Endothelial cell of umbilical vein (primary cell): ENCODE results near the gene PCBP4. TPM values are rescaled to one million over a fixed set of nuclear protein-coding genes. Genes with fewer than 3 reads are reported as not detected.

Source experiments
- BruUV-seq: library from RNA; stranded (reverse); fragments of 400-500 nt; replicated peaks from 2 replicates; lab custom pipeline; 2021; lab: Mats Ljungman, UMichigan
- CTCF ChIA-PET: fragments of 300-600, 350-600 bp; sonication (Branson Sonifier 250); formaldehyde crosslinking; loops from one replicate; lab custom pipeline; 2021; ENCODE audit warnings: antibody characterized with exemption, inconsistent platforms; lab: Charles Lee
- POLR2A ChIA-PET: fragments of 300-600, 350-600 bp; sonication (Branson Sonifier 250); formaldehyde crosslinking; loops from one replicate; lab custom pipeline; 2021; ENCODE audit warnings: antibody characterized with exemption, inconsistent platforms; lab: Charles Lee
- DNase-seq: peaks from one replicate; pipeline ENCODE4 v3.0.0-alpha.2; 2011; ENCODE audit warnings: low read depth, low spot score
- FAIRE-seq: peaks from 2 replicates; lab custom pipeline; 2011; peaks lifted over from hg19 to GRCh38; lab: Jason Lieb, UNC
- H2AFZ ChIP-seq: 2 replicates; pipeline ENCODE4 v1.6.0; 2012; ENCODE audit warnings: low read depth, low read length, control low read depth, inconsistent platforms
- H3K27ac ChIP-seq: 2 replicates; pipeline ENCODE4 v1.5.1; 2011; ENCODE audit warnings: low read depth, mild to moderate bottlenecking, control low read depth, low read length, moderate library complexity; ENCODE audit not compliant: insufficient read depth
- H3K27me3 ChIP-seq, 2 experiments: 2 replicates each; pipeline versions ENCODE4 v1.6.0 to v1.6.1; 2011; ENCODE audit warnings: low read length in 2 of 2, mixed read lengths in 1 of 2; ENCODE audit not compliant: control insufficient read depth in 2 of 2, insufficient read depth in 2 of 2
- H3K36me3 ChIP-seq, 2 experiments: 2 replicates in 1 of 2; 3 replicates in 1 of 2; pipeline ENCODE4 v1.5.1; 2011; ENCODE audit warnings: low read length in 2 of 2, mild to moderate bottlenecking in 1 of 2, moderate library complexity in 1 of 2; ENCODE audit not compliant: control insufficient read depth in 2 of 2, insufficient read depth in 2 of 2; ENCODE audit errors: extremely low read depth in 1 of 2
- H3K4me1 ChIP-seq: 3 replicates; pipeline ENCODE4 v1.5.1; 2011; ENCODE audit warnings: mild to moderate bottlenecking, low read length; ENCODE audit not compliant: control insufficient read depth, insufficient read depth; ENCODE audit errors: extremely low read depth
- H3K4me2 ChIP-seq: 2 replicates; pipeline ENCODE4 v1.6.1; 2011; ENCODE audit warnings: low read length, control low read depth, mixed read lengths; ENCODE audit not compliant: insufficient read depth
- H3K4me3 ChIP-seq, 3 experiments: fragments of 200-600 bp in 1 of 3; sonication (generic), shearing (Covaris generic) in 1 of 3; replicated peaks in 1 of 3; 2 replicates each; pipeline ENCODE4 v1.5.1; 2011 to 2016; ENCODE audit warnings: control low read depth in 3 of 3, low read length in 3 of 3, mild to moderate bottlenecking in 2 of 3, inconsistent platforms in 1 of 3, low read depth in 1 of 3, moderate library complexity in 1 of 3; ENCODE audit not compliant: insufficient read depth in 1 of 3
- H3K79me2 ChIP-seq: 2 replicates; pipeline ENCODE4 v1.6.0; 2012; ENCODE audit warnings: low read length, inconsistent platforms; ENCODE audit not compliant: control insufficient read depth, insufficient read depth
- H3K9ac ChIP-seq: replicated peaks from 2 replicates; pipeline ENCODE3; 2011; ENCODE audit warnings: low read length, control low read depth; ENCODE audit not compliant: insufficient read depth; ENCODE audit errors: extremely low read depth
- H3K9me1 ChIP-seq: replicated peaks from 3 replicates; pipeline ENCODE4 v1.6.0; 2011; ENCODE audit warnings: mild to moderate bottlenecking, low read length; ENCODE audit not compliant: control insufficient read depth, insufficient read depth; ENCODE audit errors: extremely low read depth
- H3K9me3 ChIP-seq: replicated peaks from 2 replicates; pipeline ENCODE4 v1.5.1; 2012; ENCODE audit warnings: low read length, inconsistent platforms; ENCODE audit not compliant: control insufficient read depth, insufficient read depth
- H4K20me1 ChIP-seq: replicated peaks from 2 replicates; pipeline ENCODE3; 2011; ENCODE audit warnings: mild to moderate bottlenecking, low read length; ENCODE audit not compliant: control insufficient read depth, insufficient read depth; ENCODE audit errors: extremely low read depth
- EZH2 ChIP-seq: IDR thresholded peaks from 2 replicates; pipeline ENCODE4 v1.6.1; 2012; ENCODE audit warnings: borderline replicate concordance, low read depth, mild to moderate bottlenecking, moderate library complexity, low read length, inconsistent platforms; ENCODE audit not compliant: severe bottlenecking
- FOS ChIP-seq: IDR thresholded peaks from 2 replicates; pipeline ENCODE4 v1.6.1; 2011; ENCODE audit warnings: mild to moderate bottlenecking, low read length, moderate library complexity, borderline replicate concordance; ENCODE audit not compliant: insufficient read depth
- GATA2 ChIP-seq: IDR thresholded peaks from 2 replicates; pipeline ENCODE4 v1.7.0; 2011; ENCODE audit warnings: low read depth, mild to moderate bottlenecking, moderate library complexity, mixed read lengths, low read length; ENCODE audit not compliant: insufficient read length, insufficient read depth
- JUN ChIP-seq: IDR thresholded peaks from 2 replicates; pipeline ENCODE4 v1.6.1; 2011; ENCODE audit warnings: borderline replicate concordance, low read depth; ENCODE audit not compliant: insufficient read length, insufficient read depth
- MYC ChIP-seq: IDR thresholded peaks from one replicate; pipeline ENCODE4 v1.6.1; 2011; ENCODE audit warnings: mild to moderate bottlenecking, low read depth, low read length
- POLR2A ChIP-seq: IDR thresholded peaks from 2 replicates; pipeline ENCODE4 v1.6.1; 2012; ENCODE audit warnings: low read depth, mild to moderate bottlenecking, control low read depth, low read length
- POLR2AphosphoS5 ChIP-seq: IDR thresholded peaks from 2 replicates; pipeline ENCODE4 v1.6.1; 2012; ENCODE audit warnings: low read depth, mild to moderate bottlenecking, control low read depth, low read length, moderate library complexity; ENCODE audit not compliant: insufficient read depth
- dilution Hi-C: fragments of 300-500 bp; cut with MboI; formaldehyde crosslinking; loops from one replicate; pipeline ENCODE4 v1.15.0; 2019; ENCODE audit warnings: low sequenced_read_pairs; ENCODE audit not compliant: extremely low pct_ligation_motif_present
- intact Hi-C: fragments of 100-400 bp; cut with micrococcal nuclease; formaldehyde crosslinking; loops from one replicate; pipeline ENCODE4 v1.10.0; 2022
- polyA plus RNA-seq, 4 experiments: library from polyadenylated mRNA; depleted of rRNA in 3 of 4; stranded (reverse) in 3 of 4; unstranded in 1 of 4; fragments of >200 nt; gene quantifications; 2 replicates each; pipeline versions ENCODE4 v1.2.1 to v1.2.3, GENCODE V29; 2011 to 2012; ENCODE audit warnings: missing spikeins in 1 of 4
- total RNA-seq: library from RNA; stranded (reverse); gene quantifications from 2 replicates; pipeline ENCODE4 v1.2.3, GENCODE V29; 2021
- TF ChIP-seq, protein P1 (sequence below): IDR thresholded peaks from 2 replicates; pipeline ENCODE4 v1.6.1; 2011; ENCODE audit not compliant: insufficient read depth, insufficient read length
- TF ChIP-seq, protein P2 (sequence below), 2 donors: IDR thresholded peaks; 1 replicate in 1 of 2; 2 replicates in 1 of 2; pipeline ENCODE4 v1.5.1; 2011; ENCODE audit warnings: low read length in 2 of 2, mild to moderate bottlenecking in 2 of 2, moderate library complexity in 2 of 2, control low read depth in 1 of 2, inconsistent platforms in 1 of 2, low read depth in 1 of 2; ENCODE audit not compliant: insufficient read depth in 1 of 2; ENCODE audit errors: extremely low read depth in 1 of 2

Gene PCBP4
- total and polyA plus RNA-seq, 2 donors (not counting 3 experiments of a cell fraction or from before 2014, with no cell fraction given): 46.5 to 63.1 TPM

DNA sequence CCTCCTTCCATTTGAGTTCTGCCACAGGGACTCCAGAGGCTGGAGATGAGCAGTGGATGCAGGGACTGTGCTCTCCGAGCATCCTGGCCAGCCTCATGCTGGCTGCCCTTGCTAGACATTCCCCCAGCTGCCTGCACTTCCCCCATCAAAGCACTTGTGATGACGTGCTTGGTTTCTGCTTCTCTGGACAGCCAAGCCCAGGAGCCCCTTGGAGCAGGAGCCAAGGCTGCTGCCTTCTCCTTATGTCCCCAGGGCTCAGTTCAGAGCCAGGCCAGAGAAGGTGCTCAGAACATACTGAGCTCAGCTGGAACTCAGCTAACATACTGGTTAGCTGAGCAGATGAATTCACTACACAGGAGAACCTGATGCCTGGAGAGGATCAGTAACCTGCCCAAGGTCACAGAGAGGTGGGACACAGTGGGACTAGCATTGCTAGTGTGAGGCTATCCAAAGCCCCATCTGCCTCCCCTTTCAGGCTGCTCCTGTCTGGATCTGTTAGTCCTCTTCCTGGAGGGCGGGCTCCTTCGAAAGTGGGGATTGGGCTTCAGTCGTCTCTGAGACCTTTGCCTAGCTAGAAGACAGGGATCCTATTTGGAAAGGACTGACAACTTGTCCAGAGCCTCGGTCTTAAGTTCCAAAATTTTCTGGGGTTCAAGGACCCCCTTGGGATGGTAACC is 4.3 kb downstream of the PCBP4 start:
- DNase-seq (no peak), FAIRE-seq (no peak)
- Histone ChIP-seq H2AFZ (no peak overlapping the region), H3K4me2 (no peak overlapping the region), H3K27me3 (no peaks in the 10 kb centered on the region), H3K36me3 (peaks cover 0 to 2% of the 10 kb centered on the region in 2 experiments), H3K27ac (no peak overlapping the region), H3K4me1 (peaks cover 4% of the 10 kb centered on the region), H3K79me2 (no peaks in the 10 kb centered on the region), H3K9ac (no peak overlapping the region), H3K4me3 (no peak overlapping the region), H3K9me3 (no peaks in the 10 kb centered on the region), H4K20me1 (no peaks in the 10 kb centered on the region), H3K9me1 (no peaks in the 10 kb centered on the region)
- ChIA-PET CTCF (interaction anchor here (1.1 to 4.1 kb wide), 2 partner anchors 10 to 12 kb away, joined by 5 to 20 read pairs; partner anchors contain the start of genes ABHD14A and ABHD14B), POLR2A (interaction anchor here (0.7 kb wide), 1 partner anchor 14 kb away, joined by 6 read pairs; no protein-coding TSS in a partner anchor)
- TF ChIP-seq POLR2A: no peak
- TF ChIP-seq, protein P1, sequence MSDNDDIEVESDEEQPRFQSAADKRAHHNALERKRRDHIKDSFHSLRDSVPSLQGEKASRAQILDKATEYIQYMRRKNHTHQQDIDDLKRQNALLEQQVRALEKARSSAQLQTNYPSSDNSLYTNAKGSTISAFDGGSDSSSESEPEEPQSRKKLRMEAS: no peak
- TF ChIP-seq JUN: no peak
- TF ChIP-seq, protein P2, sequence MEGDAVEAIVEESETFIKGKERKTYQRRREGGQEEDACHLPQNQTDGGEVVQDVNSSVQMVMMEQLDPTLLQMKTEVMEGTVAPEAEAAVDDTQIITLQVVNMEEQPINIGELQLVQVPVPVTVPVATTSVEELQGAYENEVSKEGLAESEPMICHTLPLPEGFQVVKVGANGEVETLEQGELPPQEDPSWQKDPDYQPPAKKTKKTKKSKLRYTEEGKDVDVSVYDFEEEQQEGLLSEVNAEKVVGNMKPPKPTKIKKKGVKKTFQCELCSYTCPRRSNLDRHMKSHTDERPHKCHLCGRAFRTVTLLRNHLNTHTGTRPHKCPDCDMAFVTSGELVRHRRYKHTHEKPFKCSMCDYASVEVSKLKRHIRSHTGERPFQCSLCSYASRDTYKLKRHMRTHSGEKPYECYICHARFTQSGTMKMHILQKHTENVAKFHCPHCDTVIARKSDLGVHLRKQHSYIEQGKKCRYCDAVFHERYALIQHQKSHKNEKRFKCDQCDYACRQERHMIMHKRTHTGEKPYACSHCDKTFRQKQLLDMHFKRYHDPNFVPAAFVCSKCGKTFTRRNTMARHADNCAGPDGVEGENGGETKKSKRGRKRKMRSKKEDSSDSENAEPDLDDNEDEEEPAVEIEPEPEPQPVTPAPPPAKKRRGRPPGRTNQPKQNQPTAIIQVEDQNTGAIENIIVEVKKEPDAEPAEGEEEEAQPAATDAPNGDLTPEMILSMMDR (IDR thresholded peaks at IDR 0.05; ENCODE audit: extremely low read depth in 1 of 2, insufficient read depth in 1 of 2, low read depth in 1 of 2, low read length in 2 of 2): no peak
- TF ChIP-seq EZH2: no peak
- no peak for TF ChIP-seq GATA2
- TF ChIP-seq MYC: no peak
- no peak for TF ChIP-seq FOS
- TF ChIP-seq POLR2AphosphoS5: no peak
- dilution Hi-C loops (no loop called here), intact Hi-C loops (no loop called here)
- BruUV-seq: no TSS peak
